Fibroblast of the aortic adventitia (primary cell): Measurements from ENCODE around the gene BAIAP3. TPM values are rescaled to one million over a fixed set of nuclear protein-coding genes. Genes with fewer than 3 reads are reported as not detected.

ENCODE experiments used
- DNase-seq: peaks from one replicate; pipeline ENCODE4 v3.0.0-alpha.2; 2010; ENCODE audit warnings: low read depth
- H3K4me3 ChIP-seq: 2 replicates; pipeline ENCODE4 v1.5.1; 2011; ENCODE audit warnings: low read depth, mild to moderate bottlenecking, control low read depth, low read length, moderate library complexity
- CTCF ChIP-seq: IDR thresholded peaks from 2 replicates; pipeline ENCODE4 v1.5.1; 2011; ENCODE audit warnings: mild to moderate bottlenecking, low read length, control low read depth, inconsistent platforms; ENCODE audit not compliant: insufficient read depth
- total RNA-seq: library from RNA; depleted of rRNA; stranded (reverse); fragments of >200 nt; gene quantifications from 2 replicates; pipeline ENCODE4 v1.2.3, GENCODE V29; 2012; ENCODE audit warnings: low replicate concordance

Gene BAIAP3
- total RNA-seq, 1 donor: 0.09 TPM

- no peak overlapping the region for H3K4me3 ChIP-seq
- no peak for TF ChIP-seq CTCF
- DNase-seq: no peak
These were observed 11.6 kb downstream of the BAIAP3 start for GRCh38 chr16:1345087-1345486.

- no peak overlapping the region for H3K4me3 ChIP-seq
- no peak for DNase-seq
- no peak for TF ChIP-seq CTCF
These were observed 12.4 kb downstream of the BAIAP3 start for GRCh38 chr16:1345651-1346421.

- H3K4me3 ChIP-seq: no peak overlapping the region
- DNase-seq: no peak
- peak; percentile 5 for TF ChIP-seq CTCF
These were observed 13.2 kb downstream of the BAIAP3 start for GRCh38 chr16:1346422-1347285.

GRCh38 chr16:1347286-1347855 lies 13.9 kb downstream of the BAIAP3 start:
- no peak for TF ChIP-seq CTCF
- no peak for DNase-seq
- H3K4me3 ChIP-seq: no peak overlapping the region

GRCh38 chr16:1347962-1348361 lies 14.5 kb downstream of the BAIAP3 start:
- DNase-seq: no peak
- no peak overlapping the region for H3K4me3 ChIP-seq
- no peak for TF ChIP-seq CTCF

- H3K4me3 ChIP-seq: no peak overlapping the region
- TF ChIP-seq CTCF: no peak
- DNase-seq: no peak
These were observed 15.0 kb downstream of the BAIAP3 start for GRCh38 chr16:1348441-1348840.
